Liver (tissue), 3 donors: ENCODE results near the gene SORCS2.

Experiments used
- TAF1 ChIP-seq: conservative IDR thresholded peaks from 2 replicates; pipeline ENCODE4 v1.6.1; 2016; ENCODE audit warnings: antibody characterized with exemption, mild to moderate bottlenecking
- TF ChIP-seq, protein P1 (sequence below): IDR thresholded peaks from 2 replicates; pipeline ENCODE4 v1.6.1; 2016; ENCODE audit warnings: antibody characterized with exemption, mild to moderate bottlenecking
- TF ChIP-seq, protein P2 (sequence below): fragments of 150-350 bp; IDR thresholded peaks from 2 replicates; pipeline ENCODE4 v1.5.1; 2017; ENCODE audit warnings: improper control_type of control experiment, low read depth, low read length; ENCODE audit not compliant: missing input control
- donor health status: healthy.
- donor health status: healthy.

DNA sequence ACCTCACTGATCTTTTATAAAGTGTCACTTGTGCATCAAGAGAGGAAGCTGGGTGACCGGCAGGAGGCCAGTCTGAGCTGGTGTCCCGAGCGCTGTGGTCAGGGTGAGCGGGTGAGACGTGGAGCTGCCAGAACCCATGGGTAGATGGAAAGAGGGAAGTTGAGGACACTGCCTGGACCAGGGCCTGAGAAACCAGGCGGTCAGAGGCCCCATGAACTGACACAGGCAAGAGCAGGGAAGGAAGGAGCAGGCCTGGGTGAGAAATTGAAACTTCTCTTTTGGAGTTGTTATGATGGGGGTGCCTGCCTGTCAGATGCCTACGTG, 554.7 kb downstream of the SORCS2 start:
- TF ChIP-seq TAF1 = no peak
- TF ChIP-seq, protein P1, sequence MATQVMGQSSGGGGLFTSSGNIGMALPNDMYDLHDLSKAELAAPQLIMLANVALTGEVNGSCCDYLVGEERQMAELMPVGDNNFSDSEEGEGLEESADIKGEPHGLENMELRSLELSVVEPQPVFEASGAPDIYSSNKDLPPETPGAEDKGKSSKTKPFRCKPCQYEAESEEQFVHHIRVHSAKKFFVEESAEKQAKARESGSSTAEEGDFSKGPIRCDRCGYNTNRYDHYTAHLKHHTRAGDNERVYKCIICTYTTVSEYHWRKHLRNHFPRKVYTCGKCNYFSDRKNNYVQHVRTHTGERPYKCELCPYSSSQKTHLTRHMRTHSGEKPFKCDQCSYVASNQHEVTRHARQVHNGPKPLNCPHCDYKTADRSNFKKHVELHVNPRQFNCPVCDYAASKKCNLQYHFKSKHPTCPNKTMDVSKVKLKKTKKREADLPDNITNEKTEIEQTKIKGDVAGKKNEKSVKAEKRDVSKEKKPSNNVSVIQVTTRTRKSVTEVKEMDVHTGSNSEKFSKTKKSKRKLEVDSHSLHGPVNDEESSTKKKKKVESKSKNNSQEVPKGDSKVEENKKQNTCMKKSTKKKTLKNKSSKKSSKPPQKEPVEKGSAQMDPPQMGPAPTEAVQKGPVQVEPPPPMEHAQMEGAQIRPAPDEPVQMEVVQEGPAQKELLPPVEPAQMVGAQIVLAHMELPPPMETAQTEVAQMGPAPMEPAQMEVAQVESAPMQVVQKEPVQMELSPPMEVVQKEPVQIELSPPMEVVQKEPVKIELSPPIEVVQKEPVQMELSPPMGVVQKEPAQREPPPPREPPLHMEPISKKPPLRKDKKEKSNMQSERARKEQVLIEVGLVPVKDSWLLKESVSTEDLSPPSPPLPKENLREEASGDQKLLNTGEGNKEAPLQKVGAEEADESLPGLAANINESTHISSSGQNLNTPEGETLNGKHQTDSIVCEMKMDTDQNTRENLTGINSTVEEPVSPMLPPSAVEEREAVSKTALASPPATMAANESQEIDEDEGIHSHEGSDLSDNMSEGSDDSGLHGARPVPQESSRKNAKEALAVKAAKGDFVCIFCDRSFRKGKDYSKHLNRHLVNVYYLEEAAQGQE = no peak
- TF ChIP-seq, protein P2, sequence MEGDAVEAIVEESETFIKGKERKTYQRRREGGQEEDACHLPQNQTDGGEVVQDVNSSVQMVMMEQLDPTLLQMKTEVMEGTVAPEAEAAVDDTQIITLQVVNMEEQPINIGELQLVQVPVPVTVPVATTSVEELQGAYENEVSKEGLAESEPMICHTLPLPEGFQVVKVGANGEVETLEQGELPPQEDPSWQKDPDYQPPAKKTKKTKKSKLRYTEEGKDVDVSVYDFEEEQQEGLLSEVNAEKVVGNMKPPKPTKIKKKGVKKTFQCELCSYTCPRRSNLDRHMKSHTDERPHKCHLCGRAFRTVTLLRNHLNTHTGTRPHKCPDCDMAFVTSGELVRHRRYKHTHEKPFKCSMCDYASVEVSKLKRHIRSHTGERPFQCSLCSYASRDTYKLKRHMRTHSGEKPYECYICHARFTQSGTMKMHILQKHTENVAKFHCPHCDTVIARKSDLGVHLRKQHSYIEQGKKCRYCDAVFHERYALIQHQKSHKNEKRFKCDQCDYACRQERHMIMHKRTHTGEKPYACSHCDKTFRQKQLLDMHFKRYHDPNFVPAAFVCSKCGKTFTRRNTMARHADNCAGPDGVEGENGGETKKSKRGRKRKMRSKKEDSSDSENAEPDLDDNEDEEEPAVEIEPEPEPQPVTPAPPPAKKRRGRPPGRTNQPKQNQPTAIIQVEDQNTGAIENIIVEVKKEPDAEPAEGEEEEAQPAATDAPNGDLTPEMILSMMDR = no peak
